HG03442 (cell line): ENCODE data around the gene ARID3A.
"Not testable (repeated sequence)": the region's sequence is repeated elsewhere in the genome, so short reads cannot be mapped to it uniquely, and the experiment has no call there.

Experiments used
- ATAC-seq: cut with Tn5 transposase; IDR thresholded peaks from one replicate; pipeline ENCODE4 v1.9.1; 2021; ENCODE audit warnings: mild to moderate bottlenecking, moderate library complexity; ENCODE audit not compliant: unreplicated experiment

The ARID3A gene

GRCh38 chr19:925526-926322, at the start of gene ARID3A:
Gene ARID3A (plus strand): TSS chr19:926035. CDS start chr19:929529, 3,494 bp downstream.
- ATAC-seq, result peak; percentile 48

GRCh38 chr19:876089-876488, 49.7 kb upstream of the ARID3A start:
- no peak for ATAC-seq

GRCh38 chr19:876780-877314, 49.0 kb upstream of the ARID3A start:
- ATAC-seq, result no peak

- not testable (repeated sequence) for ATAC-seq
Observed at GRCh38 chr19:877992-878660, 47.7 kb upstream of the ARID3A start.

GRCh38 chr19:878751-879561, 46.9 kb upstream of the ARID3A start:
- ATAC-seq, result not testable (repeated sequence)

GRCh38 chr19:879711-880438, 46.0 kb upstream of the ARID3A start:
- no peak for ATAC-seq

- no peak for ATAC-seq
Observed at GRCh38 chr19:881385-882071, 44.3 kb upstream of the ARID3A start.

GRCh38 chr19:882871-883497, 42.9 kb upstream of the ARID3A start:
- ATAC-seq, result no peak

GRCh38 chr19:883661-884211, 42.1 kb upstream of the ARID3A start:
- ATAC-seq, result no peak

- no peak for ATAC-seq
Observed at GRCh38 chr19:884420-885211, 41.2 kb upstream of the ARID3A start.

- ATAC-seq, result no peak
Observed at GRCh38 chr19:885536-886224, 40.2 kb upstream of the ARID3A start.

- ATAC-seq, result no peak
Observed at GRCh38 chr19:887072-887471, 38.8 kb upstream of the ARID3A start.

- no peak for ATAC-seq
Observed at GRCh38 chr19:887599-887998, 38.2 kb upstream of the ARID3A start.

GRCh38 chr19:888581-889385, 37.1 kb upstream of the ARID3A start:
- no peak for ATAC-seq

- no peak for ATAC-seq
Observed at GRCh38 chr19:889662-890295, 36.1 kb upstream of the ARID3A start.

GRCh38 chr19:890831-891230, 35.0 kb upstream of the ARID3A start:
- ATAC-seq, result no peak
